Measurements from ENCODE around the gene PRXL2B. TPM values are rescaled to one million over a fixed set of nuclear protein-coding genes. Genes with fewer than 3 reads are reported as not detected.
A peak's percentile ranks its signal among the peaks of the same experiment; 100 is the strongest.

The PRXL2B gene
- total and polyA plus RNA-seq, 2 experiments from 2014 or later = 25.5 to 44.0 TPM

- DNase-seq (ENCODE audit: low spot score) = no peak
- H3K4me3 ChIP-seq = peak overlapping the region; percentile 88
- peak overlapping the region; percentile 98 for H3K4me2 ChIP-seq
These were observed 1.8 kb upstream of the PRXL2B start for GRCh38 chr1:2584686-2585317.

More at GRCh38 chr1:2584686-2585317, 1.8 kb upstream of the PRXL2B start:
- Mint-ChIP-seq H3K27me3 (ENCODE audit: insufficient read depth, low read depth, poor library complexity) (peaks cover 8% of the 10 kb centered on the region), H3K36me3 (ENCODE audit: low read depth) (peaks cover 4% of the 10 kb centered on the region; the same call in 1 of the 3 replicates), H3K9me3 (no peaks in the 10 kb centered on the region), H3K4me1 (peaks cover 24% of the 10 kb centered on the region), H3K27ac (0 out of 2 replicates have a peak overlapping the region, but pooled peaks have one; percentile 62), H3K4me3 (peak overlapping the region; percentile 83)
- no peak for ATAC-seq
- Histone ChIP-seq H3K27ac (ENCODE audit: low read depth) (no peak overlapping the region), H4K20me1 (replicated peaks; ENCODE audit: insufficient read depth) (no peaks in the 10 kb centered on the region), H3K4me1 (ENCODE audit: insufficient read depth) (peaks cover 13% of the 10 kb centered on the region), H3K79me2 (replicated peaks; ENCODE audit: insufficient read depth) (no peaks in the 10 kb centered on the region), H3F3A (replicated peaks; ENCODE audit: low read depth) (no peaks in the 10 kb centered on the region), H3K9me2 (ENCODE audit: insufficient read depth) (no peaks in the 10 kb centered on the region), H3K36me3 (ENCODE audit: insufficient read depth) (no peaks in the 10 kb centered on the region), H2AFZ (no peak overlapping the region), H3K27me3 (ENCODE audit: insufficient read depth) (no peaks in the 10 kb centered on the region)
- TF ChIP-seq EZH2phosphoT487 (IDR thresholded peaks at IDR 0.05; ENCODE audit: unreplicated experiment) = no peak
- TF ChIP-seq JUNB (IDR thresholded peaks at IDR 0.05; ENCODE audit: unreplicated experiment) = no peak
- TF ChIP-seq ZNF114 (CRISPR knock-in tag; IDR thresholded peaks at IDR 0.05) = no peak
- TF ChIP-seq, protein P1, sequence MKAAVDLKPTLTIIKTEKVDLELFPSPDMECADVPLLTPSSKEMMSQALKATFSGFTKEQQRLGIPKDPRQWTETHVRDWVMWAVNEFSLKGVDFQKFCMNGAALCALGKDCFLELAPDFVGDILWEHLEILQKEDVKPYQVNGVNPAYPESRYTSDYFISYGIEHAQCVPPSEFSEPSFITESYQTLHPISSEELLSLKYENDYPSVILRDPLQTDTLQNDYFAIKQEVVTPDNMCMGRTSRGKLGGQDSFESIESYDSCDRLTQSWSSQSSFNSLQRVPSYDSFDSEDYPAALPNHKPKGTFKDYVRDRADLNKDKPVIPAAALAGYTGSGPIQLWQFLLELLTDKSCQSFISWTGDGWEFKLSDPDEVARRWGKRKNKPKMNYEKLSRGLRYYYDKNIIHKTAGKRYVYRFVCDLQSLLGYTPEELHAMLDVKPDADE (IDR thresholded peaks at IDR 0.05) = no peak
- TF ChIP-seq POLR2AphosphoS5 (IDR thresholded peaks at IDR 0.05; ENCODE audit: low read depth) = no peak
- TF ChIP-seq CREB1 (CRISPR knock-in tag; IDR thresholded peaks at IDR 0.05; ENCODE audit: low read depth) = no peak
- TF ChIP-seq, protein P2, sequence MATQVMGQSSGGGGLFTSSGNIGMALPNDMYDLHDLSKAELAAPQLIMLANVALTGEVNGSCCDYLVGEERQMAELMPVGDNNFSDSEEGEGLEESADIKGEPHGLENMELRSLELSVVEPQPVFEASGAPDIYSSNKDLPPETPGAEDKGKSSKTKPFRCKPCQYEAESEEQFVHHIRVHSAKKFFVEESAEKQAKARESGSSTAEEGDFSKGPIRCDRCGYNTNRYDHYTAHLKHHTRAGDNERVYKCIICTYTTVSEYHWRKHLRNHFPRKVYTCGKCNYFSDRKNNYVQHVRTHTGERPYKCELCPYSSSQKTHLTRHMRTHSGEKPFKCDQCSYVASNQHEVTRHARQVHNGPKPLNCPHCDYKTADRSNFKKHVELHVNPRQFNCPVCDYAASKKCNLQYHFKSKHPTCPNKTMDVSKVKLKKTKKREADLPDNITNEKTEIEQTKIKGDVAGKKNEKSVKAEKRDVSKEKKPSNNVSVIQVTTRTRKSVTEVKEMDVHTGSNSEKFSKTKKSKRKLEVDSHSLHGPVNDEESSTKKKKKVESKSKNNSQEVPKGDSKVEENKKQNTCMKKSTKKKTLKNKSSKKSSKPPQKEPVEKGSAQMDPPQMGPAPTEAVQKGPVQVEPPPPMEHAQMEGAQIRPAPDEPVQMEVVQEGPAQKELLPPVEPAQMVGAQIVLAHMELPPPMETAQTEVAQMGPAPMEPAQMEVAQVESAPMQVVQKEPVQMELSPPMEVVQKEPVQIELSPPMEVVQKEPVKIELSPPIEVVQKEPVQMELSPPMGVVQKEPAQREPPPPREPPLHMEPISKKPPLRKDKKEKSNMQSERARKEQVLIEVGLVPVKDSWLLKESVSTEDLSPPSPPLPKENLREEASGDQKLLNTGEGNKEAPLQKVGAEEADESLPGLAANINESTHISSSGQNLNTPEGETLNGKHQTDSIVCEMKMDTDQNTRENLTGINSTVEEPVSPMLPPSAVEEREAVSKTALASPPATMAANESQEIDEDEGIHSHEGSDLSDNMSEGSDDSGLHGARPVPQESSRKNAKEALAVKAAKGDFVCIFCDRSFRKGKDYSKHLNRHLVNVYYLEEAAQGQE (IDR thresholded peaks at IDR 0.05; ENCODE audit: unreplicated experiment) = no peak
- TF ChIP-seq EZH2 (IDR thresholded peaks at IDR 0.05; ENCODE audit: low read depth, unreplicated experiment) = no peak
- no peak for TF ChIP-seq STAT1 (IDR thresholded peaks at IDR 0.05; ENCODE audit: unreplicated experiment)
- TF ChIP-seq, protein P3, sequence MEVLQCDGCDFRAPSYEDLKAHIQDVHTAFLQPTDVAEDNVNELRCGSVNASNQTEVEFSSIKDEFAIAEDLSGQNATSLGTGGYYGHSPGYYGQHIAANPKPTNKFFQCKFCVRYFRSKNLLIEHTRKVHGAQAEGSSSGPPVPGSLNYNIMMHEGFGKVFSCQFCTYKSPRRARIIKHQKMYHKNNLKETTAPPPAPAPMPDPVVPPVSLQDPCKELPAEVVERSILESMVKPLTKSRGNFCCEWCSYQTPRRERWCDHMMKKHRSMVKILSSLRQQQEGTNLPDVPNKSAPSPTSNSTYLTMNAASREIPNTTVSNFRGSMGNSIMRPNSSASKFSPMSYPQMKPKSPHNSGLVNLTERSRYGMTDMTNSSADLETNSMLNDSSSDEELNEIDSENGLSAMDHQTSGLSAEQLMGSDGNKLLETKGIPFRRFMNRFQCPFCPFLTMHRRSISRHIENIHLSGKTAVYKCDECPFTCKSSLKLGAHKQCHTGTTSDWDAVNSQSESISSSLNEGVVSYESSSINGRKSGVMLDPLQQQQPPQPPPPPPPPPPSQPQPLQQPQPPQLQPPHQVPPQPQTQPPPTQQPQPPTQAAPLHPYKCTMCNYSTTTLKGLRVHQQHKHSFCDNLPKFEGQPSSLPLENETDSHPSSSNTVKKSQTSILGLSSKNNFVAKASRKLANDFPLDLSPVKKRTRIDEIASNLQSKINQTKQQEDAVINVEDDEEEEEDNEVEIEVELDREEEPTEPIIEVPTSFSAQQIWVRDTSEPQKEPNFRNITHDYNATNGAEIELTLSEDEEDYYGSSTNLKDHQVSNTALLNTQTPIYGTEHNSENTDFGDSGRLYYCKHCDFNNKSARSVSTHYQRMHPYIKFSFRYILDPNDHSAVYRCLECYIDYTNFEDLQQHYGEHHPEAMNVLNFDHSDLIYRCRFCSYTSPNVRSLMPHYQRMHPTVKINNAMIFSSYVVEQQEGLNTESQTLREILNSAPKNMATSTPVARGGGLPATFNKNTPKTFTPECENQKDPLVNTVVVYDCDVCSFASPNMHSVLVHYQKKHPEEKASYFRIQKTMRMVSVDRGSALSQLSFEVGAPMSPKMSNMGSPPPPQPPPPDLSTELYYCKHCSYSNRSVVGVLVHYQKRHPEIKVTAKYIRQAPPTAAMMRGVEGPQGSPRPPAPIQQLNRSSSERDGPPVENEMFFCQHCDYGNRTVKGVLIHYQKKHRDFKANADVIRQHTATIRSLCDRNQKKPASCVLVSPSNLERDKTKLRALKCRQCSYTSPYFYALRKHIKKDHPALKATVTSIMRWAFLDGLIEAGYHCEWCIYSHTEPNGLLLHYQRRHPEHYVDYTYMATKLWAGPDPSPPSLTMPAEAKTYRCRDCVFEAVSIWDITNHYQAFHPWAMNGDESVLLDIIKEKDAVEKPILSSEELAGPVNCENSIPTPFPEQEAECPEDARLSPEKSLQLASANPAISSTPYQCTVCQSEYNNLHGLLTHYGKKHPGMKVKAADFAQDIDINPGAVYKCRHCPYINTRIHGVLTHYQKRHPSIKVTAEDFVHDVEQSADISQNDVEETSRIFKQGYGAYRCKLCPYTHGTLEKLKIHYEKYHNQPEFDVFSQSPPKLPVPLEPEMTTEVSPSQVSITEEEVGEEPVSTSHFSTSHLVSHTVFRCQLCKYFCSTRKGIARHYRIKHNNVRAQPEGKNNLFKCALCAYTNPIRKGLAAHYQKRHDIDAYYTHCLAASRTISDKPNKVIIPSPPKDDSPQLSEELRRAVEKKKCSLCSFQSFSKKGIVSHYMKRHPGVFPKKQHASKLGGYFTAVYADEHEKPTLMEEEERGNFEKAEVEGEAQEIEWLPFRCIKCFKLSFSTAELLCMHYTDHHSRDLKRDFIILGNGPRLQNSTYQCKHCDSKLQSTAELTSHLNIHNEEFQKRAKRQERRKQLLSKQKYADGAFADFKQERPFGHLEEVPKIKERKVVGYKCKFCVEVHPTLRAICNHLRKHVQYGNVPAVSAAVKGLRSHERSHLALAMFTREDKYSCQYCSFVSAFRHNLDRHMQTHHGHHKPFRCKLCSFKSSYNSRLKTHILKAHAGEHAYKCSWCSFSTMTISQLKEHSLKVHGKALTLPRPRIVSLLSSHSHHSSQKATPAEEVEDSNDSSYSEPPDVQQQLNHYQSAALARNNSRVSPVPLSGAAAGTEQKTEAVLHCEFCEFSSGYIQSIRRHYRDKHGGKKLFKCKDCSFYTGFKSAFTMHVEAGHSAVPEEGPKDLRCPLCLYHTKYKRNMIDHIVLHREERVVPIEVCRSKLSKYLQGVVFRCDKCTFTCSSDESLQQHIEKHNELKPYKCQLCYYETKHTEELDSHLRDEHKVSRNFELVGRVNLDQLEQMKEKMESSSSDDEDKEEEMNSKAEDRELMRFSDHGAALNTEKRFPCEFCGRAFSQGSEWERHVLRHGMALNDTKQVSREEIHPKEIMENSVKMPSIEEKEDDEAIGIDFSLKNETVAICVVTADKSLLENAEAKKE (CRISPR knock-in tag; IDR thresholded peaks at IDR 0.05) = no peak
- TF ChIP-seq ZNF331 (CRISPR knock-in tag; IDR thresholded peaks at IDR 0.05; ENCODE audit: low read depth) = no peak
